MCF 10A (cell line): ENCODE measurements around the gene HPDL. TPM values are rescaled to one million over a fixed set of nuclear protein-coding genes. Genes with fewer than 3 reads are reported as not detected.

Source experiments
- BruUV-seq: library from RNA; stranded (reverse); fragments of 400-500 nt; replicated peaks from 2 replicates; lab custom pipeline; 2021; lab: Mats Ljungman, UMichigan
- CTCF ChIA-PET: fragments of 300-600 bp; sonication (Branson Sonifier 250); formaldehyde crosslinking; extraction: SDS; loops from one replicate; lab custom pipeline; 2021; ENCODE audit warnings: antibody characterized with exemption, inconsistent platforms; lab: Yijun Ruan, JAX
- POLR2A ChIA-PET: fragments of 300-600, 350-650 bp; sonication (Branson Sonifier 250); formaldehyde crosslinking; extraction: SDS; loops from one replicate; lab custom pipeline; 2020; ENCODE audit warnings: antibody characterized with exemption, inconsistent platforms; lab: Yijun Ruan, JAX
- DNase-seq: peaks from one replicate; pipeline ENCODE4 v3.0.0-alpha.2; 2018; ENCODE audit not compliant: unreplicated experiment
- H3K27ac Mint-ChIP-seq: one replicate; pipeline ENCODE4 v1.8.0; 2022; ENCODE audit warnings: mild to moderate bottlenecking, low read depth, mixed read lengths; ENCODE audit not compliant: unreplicated experiment
- H3K27me3 Mint-ChIP-seq: one replicate; pipeline ENCODE4 v1.8.0; 2022; ENCODE audit warnings: mixed read lengths; ENCODE audit not compliant: insufficient read depth, unreplicated experiment
- H3K36me3 Mint-ChIP-seq: one replicate; pipeline ENCODE4 v1.8.0; 2022; ENCODE audit warnings: mild to moderate bottlenecking, moderate library complexity, mixed read lengths; ENCODE audit not compliant: insufficient read depth, unreplicated experiment
- H3K4me1 Mint-ChIP-seq: one replicate; pipeline ENCODE4 v1.8.0; 2022; ENCODE audit warnings: mixed read lengths; ENCODE audit not compliant: insufficient read depth, unreplicated experiment
- H3K4me3 Mint-ChIP-seq: one replicate; pipeline ENCODE4 v1.8.0; 2022; ENCODE audit warnings: mild to moderate bottlenecking, moderate library complexity, mixed read lengths; ENCODE audit not compliant: unreplicated experiment
- H3K9me3 Mint-ChIP-seq: one replicate; pipeline ENCODE4 v1.8.0; 2022; ENCODE audit warnings: mixed read lengths; ENCODE audit not compliant: unreplicated experiment
- intact Hi-C: fragments of 100-400 bp; cut with micrococcal nuclease; formaldehyde crosslinking; loops from 2 replicates; pipeline ENCODE4 v1.14.1; 2022
- total RNA-seq: library from RNA; stranded (reverse); gene quantifications from 2 replicates; pipeline ENCODE4 v1.2.3, GENCODE V29; 2022
- TF ChIP-seq, protein P1 (sequence below): fragments of 200-600 bp; IDR thresholded peaks from one replicate; pipeline ENCODE4 v1.8.0; 2022; ENCODE audit warnings: antibody characterized with exemption, mild to moderate bottlenecking; ENCODE audit not compliant: unreplicated experiment

The HPDL gene
- total RNA-seq, 1 experiment from 2014 or later: 0.37 TPM

DNA sequence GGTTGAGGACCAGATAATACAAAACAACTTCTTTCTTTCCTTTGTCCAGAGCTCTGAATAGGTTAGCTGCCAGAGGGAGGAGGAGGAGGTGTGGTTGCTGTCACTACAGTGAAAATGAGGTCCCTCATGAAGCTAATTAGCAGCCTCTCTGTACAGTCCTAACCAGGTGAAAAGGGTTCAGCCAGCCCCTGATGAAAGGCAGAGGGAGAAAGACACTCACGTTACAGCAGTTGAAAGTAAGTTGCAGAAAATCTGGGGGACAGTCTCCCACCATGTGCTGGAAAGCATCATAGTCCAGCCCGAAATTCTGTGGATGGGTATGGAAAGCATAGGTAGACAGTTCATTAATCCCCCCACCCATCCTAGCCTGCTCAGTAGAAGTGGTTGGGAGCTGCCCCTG, 19.8 kb downstream of the HPDL start:
- Mint-ChIP-seq H3K27me3 (no peaks in the 10 kb centered on the region), H3K9me3 (no peaks in the 10 kb centered on the region), H3K36me3 (peaks cover 33% of the 10 kb centered on the region), H3K27ac (no peak overlapping the region), H3K4me3 (no peak overlapping the region), H3K4me1 (peaks cover 25% of the 10 kb centered on the region)
- POLR2A ChIA-PET: no interaction called here
- no TSS peak for BruUV-seq
- TF ChIP-seq, protein P1, sequence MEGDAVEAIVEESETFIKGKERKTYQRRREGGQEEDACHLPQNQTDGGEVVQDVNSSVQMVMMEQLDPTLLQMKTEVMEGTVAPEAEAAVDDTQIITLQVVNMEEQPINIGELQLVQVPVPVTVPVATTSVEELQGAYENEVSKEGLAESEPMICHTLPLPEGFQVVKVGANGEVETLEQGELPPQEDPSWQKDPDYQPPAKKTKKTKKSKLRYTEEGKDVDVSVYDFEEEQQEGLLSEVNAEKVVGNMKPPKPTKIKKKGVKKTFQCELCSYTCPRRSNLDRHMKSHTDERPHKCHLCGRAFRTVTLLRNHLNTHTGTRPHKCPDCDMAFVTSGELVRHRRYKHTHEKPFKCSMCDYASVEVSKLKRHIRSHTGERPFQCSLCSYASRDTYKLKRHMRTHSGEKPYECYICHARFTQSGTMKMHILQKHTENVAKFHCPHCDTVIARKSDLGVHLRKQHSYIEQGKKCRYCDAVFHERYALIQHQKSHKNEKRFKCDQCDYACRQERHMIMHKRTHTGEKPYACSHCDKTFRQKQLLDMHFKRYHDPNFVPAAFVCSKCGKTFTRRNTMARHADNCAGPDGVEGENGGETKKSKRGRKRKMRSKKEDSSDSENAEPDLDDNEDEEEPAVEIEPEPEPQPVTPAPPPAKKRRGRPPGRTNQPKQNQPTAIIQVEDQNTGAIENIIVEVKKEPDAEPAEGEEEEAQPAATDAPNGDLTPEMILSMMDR: no peak
- intact Hi-C loops: no loop called here
- no peak for DNase-seq
- CTCF ChIA-PET: interaction anchor here (0.5 to 4.7 kb wide), 4 partner anchors 146 to 625 kb away, joined by 3 to 51 read pairs (median 5); partner anchors contain the start of gene TESK2

DNA sequence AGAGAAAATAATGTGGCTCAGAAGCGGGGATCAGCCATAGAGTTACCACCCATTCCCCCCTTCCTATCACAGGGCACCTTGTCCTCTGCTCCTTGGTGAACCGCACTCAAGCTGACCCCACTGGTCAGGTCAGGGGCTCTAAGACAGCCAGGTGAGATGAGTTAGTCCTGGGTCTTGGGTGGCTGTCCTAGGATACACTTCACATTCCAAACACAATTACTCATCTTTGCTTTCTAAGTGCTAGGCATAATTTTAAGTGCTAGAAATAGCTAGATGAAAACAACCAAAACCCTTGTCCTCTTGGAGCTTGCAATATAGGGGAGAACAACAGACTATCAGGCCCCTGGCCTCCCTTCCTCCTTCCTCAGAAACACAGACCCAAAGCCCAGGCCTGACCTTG, 21.3 kb downstream of the HPDL start:
- TF ChIP-seq, protein P1: no peak
- no peaks in the 10 kb centered on the region for H3K27me3 Mint-ChIP-seq
- no TSS peak for BruUV-seq
- peaks cover 25% of the 10 kb centered on the region for H3K36me3 Mint-ChIP-seq
- ChIA-PET POLR2A (interaction anchor here (0.8 to 5.1 kb wide), 11 partner anchors 8 to 338 kb away, joined by 3 to 115 read pairs (median 11); partner anchors contain the start of genes CCDC163, GPBP1L1, HECTD3 and MMACHC), CTCF (interaction anchor here (0.8 to 4.7 kb wide), 11 partner anchors 9 to 633 kb away, joined by 3 to 51 read pairs (median 5); partner anchors contain the start of genes MUTYH, TESK2 and TOE1)
- no peaks in the 10 kb centered on the region for H3K9me3 Mint-ChIP-seq
- DNase-seq: no peak
- peaks cover 21% of the 10 kb centered on the region for H3K4me1 Mint-ChIP-seq
- peak overlapping the region; percentile 28 for H3K4me3 Mint-ChIP-seq
- peak overlapping the region; percentile 52 for H3K27ac Mint-ChIP-seq
- intact Hi-C loops: no loop called here

DNA sequence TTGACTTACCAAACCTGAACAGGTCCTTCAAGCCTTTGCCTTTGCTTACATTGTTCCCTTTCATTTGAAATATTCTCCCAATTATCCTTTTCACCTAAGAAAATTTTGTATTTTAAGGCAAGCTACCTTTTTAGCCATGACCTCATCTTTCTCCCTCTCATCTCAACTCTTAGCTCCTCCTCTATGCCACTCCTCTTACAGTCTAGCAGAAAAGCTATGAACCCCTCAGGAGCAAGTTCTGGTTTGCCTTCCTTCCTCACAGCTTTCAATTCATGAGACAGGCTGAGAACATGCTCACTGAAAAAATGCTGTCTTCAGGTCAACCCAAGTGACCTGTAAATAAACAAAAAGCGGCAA, 21.9 kb downstream of the HPDL start:
- DNase-seq: no peak
- ChIA-PET POLR2A (interaction anchor here (0.6 to 5.1 kb wide), 25 partner anchors 8 to 618 kb away, joined by 3 to 115 read pairs (median 4); partner anchors contain the start of genes CCDC163, GPBP1L1, HECTD3 and MMACHC), CTCF (interaction anchor here (0.6 to 4.7 kb wide), 15 partner anchors 9 to 634 kb away, joined by 3 to 51 read pairs (median 5); partner anchors contain the start of genes MUTYH, TESK2 and TOE1)
- Mint-ChIP-seq H3K27me3 (no peaks in the 10 kb centered on the region), H3K27ac (peak overlapping the region; percentile 52), H3K4me1 (peaks cover 21% of the 10 kb centered on the region), H3K9me3 (no peaks in the 10 kb centered on the region), H3K36me3 (peaks cover 23% of the 10 kb centered on the region), H3K4me3 (peak overlapping the region; percentile 28)
- BruUV-seq: no TSS peak
- TF ChIP-seq, protein P1: no peak
- intact Hi-C loops: no loop called here

DNA sequence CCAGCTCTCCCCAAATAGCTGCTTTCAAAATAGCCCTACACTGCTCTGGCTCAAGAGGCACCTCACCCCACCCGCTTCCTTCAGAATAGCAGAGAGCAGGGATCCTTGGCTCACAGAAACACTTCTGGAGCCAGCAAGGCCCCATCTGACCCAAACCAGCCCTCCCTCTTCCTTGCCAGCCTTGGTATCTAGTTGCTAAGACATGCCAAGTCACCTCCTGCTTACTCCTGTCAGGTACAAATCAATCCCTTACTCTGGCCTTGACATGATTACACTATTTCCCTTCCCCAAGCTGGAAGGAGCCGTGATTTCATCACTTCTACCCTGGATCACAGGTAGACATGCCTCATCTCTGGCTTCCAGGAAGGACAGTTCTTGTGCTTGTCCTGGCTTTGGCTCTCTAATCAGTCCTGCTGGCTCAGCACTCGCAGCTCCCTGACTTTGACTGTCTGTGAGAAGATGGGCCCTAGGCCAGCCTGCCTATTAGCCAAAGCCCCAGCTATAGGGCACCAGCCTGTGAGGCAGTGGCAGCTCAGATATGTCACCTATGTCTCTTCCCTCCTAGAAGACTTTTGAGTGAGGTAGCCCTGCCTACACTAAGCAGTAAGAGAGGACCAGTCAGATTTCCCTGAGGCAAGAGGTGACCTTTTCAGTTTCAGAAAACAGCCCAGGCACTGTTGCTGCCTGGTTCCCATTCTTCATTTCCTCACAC, 22.4 kb downstream of the HPDL start:
- CTCF ChIA-PET: interaction anchor here (0.6 to 4.7 kb wide), 14 partner anchors 8 to 589 kb away, joined by 3 to 51 read pairs (median 4); partner anchors contain the start of genes MUTYH, TESK2 and TOE1
- H3K36me3 Mint-ChIP-seq: peaks cover 20% of the 10 kb centered on the region
- H3K9me3 Mint-ChIP-seq: no peaks in the 10 kb centered on the region
- H3K27ac Mint-ChIP-seq: peak overlapping the region; percentile 52
- peaks cover 21% of the 10 kb centered on the region for H3K4me1 Mint-ChIP-seq
- TF ChIP-seq, protein P1: no peak
- POLR2A ChIA-PET: interaction anchor here (0.6 to 5.1 kb wide), 27 partner anchors 9 to 850 kb away, joined by 3 to 115 read pairs (median 4); partner anchors contain the start of genes CCDC163, GPBP1L1, HECTD3 and MMACHC
- no TSS peak for BruUV-seq
- peak; percentile 83 for DNase-seq
- H3K4me3 Mint-ChIP-seq: peak overlapping the region; percentile 28
- intact Hi-C loops: no loop called here
- H3K27me3 Mint-ChIP-seq: no peaks in the 10 kb centered on the region
